Right ventricle myocardium superior (tissue), 1 donor: ENCODE measurements around the gene ZNF322. TPM values are rescaled to one million over a fixed set of nuclear protein-coding genes. Genes with fewer than 3 reads are reported as not detected.

Source experiments
- ATAC-seq: fragments of 200-7000 bp; cut with Tn5 transposase; one replicate; pipeline ENCODE4 v1.9.1; 2020; ENCODE audit warnings: mild to moderate bottlenecking; ENCODE audit not compliant: poor library complexity
- DNase-seq: peaks from one replicate; pipeline ENCODE4 v3.0.0-alpha.2; 2020
- intact Hi-C: fragments of 100-400 bp; cut with DNase I; formaldehyde crosslinking; loops from one replicate; pipeline ENCODE4 v1.11.2; 2022
- total RNA-seq: library from RNA; stranded (reverse); fragmentation: NEBNext Ultra II Directional; extraction: Animal tissue kit (Norgen Biotek cat#: 25700); gene quantifications from one replicate; pipeline ENCODE4 v1.2.1, GENCODE V29; 2021
- donor health status: DM: no; HTN: yes; CAD: no; lungs with severe emphysema.

The ZNF322 gene
- total RNA-seq, 1 donor from 2014 or later, result 13.2 TPM

DNA sequence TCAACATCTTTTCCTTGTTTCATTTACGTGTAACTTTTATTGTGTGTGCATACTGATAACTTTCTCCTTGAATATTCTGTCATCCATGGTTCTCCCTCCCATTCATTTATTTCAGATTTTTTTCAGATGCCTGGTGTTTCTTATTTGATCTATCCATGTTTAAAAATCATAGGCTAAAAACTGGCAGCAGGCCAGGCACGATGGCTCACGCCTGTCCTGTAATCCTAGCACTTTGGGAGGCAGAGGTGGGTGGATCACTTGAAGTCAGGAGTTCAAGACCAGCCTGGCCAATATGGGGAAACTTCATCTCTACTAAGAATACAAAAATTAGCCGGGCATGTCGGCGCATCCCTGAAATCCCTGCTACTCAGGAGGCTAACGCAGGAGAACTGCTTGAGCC lies 31.7 kb downstream of the ZNF322 start:
- no peak for ATAC-seq
- intact Hi-C loops, result no loop called here

GRCh38 chr6:26624557-26624956 lies 35.0 kb downstream of the ZNF322 start:
- intact Hi-C loops, result no loop called here
- DNase-seq, result no peak

More for the DNA sequence above, 31.7 kb downstream of the ZNF322 start:
- no peak for DNase-seq

DNA sequence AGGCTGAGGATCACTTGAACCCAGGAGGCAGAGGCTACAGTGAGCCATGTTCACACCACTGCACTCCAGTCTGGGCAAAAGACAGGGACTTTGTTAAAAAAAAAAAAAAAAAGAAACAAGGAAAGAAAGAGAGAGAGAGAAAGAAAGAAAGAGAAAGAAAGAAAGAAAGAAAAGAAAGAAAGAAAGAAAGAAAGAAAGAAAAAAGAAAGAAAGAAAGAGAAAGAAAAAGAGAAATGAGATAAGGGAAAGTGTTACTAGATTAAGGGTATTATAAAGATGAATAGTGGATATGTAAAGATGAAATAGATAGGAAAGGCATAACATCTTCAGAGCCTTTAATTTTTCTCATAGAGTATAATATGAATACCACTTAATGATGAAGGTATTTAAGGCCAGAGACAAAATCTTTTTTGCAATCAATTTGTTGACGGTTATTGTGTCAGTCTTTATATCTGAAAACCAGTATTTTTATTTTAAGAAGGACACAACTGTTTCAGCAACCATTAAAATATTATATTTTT lies 36.1 kb downstream of the ZNF322 start:
- intact Hi-C loops, result no loop called here
- no peak for ATAC-seq
- no peak for DNase-seq

More at GRCh38 chr6:26624557-26624956, 35.0 kb downstream of the ZNF322 start:
- no peak for ATAC-seq

DNA sequence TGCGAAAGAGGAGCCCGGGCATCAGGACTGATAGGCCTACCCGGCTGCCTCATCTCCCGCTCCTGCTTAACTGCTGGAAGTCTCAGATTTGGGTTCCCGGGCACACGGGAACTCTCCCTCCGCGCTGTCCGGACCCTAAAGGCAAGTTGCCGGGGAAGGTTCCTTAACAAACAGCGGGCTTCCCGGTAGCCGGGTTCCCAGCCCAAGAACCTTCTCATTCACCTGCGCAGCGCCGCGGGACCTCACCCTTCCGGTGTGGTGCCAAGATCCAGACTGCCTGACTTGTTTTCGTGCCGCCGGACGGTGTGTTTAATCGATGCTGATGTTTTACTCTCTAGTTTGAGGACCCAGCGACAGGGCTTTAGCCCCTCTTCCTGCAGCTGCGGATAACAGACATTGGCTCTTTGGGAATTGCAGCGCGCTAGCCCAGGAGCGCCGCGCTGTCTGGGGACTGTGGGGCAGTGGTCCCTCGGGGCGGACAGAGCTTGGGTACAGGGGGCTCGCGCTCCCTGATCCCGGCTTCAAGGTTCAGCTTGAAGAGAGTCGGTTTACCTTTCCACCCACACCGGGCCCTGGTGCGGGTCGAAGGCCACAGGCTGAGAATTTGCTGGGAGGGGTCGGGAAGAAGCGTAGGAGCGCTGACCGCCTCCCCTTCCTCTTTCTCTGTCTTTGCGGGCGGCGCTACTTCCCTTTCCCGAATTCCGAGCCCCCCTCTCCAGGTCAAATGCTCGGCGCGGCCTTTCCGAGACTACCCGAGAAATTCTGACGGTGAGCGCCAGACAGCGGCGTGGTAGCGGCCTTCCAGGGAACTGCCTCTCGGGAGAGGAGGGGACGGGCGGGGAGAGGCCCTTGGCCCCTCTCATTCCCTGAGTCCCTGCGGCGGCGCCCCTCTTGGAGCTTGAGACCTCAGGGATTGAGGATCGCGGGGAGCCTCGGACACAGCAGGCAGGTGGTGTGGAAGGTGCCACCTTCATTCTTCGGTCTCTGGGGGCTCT lies 45.6 kb downstream of the ZNF322 start:
- DNase-seq, result no peak

DNA sequence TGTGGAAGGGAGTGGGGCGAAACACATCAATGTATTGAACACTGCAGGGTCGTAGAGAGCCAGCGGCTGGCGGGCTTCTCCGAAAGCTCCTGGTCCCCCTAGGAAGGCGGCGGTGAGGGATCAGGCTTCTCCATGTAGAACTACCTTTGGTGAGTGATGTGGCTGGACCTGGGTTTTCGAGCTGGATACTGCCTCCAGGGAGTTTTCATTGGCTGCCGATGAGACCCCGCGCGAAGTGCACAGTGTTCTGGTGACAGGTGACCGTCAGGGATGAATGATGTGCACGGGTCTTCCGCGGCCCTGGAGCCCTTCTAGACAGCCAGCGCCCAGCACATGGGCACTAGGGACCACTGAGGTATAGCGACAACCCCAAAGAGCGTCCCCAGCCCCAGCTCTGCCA lies 46.3 kb downstream of the ZNF322 start:
- intact Hi-C loops, result no loop called here
- no peak for DNase-seq
- ATAC-seq, result no peak

More for the DNA sequence above, 45.6 kb downstream of the ZNF322 start:
- intact Hi-C loops, result no loop called here
- ATAC-seq, result no peak

- intact Hi-C loops, result no loop called here
- no peak for DNase-seq
- no peak for ATAC-seq
These were observed 47.9 kb downstream of the ZNF322 start for GRCh38 chr6:26611599-26611998.

GRCh38 chr6:26609463-26609862 lies 50.1 kb downstream of the ZNF322 start:
- DNase-seq (no peak), ATAC-seq (no peak)
- intact Hi-C loops, result loop anchor here (2.0 kb wide), 1 partner anchor 469 kb away; no protein-coding TSS in a partner anchor

DNA sequence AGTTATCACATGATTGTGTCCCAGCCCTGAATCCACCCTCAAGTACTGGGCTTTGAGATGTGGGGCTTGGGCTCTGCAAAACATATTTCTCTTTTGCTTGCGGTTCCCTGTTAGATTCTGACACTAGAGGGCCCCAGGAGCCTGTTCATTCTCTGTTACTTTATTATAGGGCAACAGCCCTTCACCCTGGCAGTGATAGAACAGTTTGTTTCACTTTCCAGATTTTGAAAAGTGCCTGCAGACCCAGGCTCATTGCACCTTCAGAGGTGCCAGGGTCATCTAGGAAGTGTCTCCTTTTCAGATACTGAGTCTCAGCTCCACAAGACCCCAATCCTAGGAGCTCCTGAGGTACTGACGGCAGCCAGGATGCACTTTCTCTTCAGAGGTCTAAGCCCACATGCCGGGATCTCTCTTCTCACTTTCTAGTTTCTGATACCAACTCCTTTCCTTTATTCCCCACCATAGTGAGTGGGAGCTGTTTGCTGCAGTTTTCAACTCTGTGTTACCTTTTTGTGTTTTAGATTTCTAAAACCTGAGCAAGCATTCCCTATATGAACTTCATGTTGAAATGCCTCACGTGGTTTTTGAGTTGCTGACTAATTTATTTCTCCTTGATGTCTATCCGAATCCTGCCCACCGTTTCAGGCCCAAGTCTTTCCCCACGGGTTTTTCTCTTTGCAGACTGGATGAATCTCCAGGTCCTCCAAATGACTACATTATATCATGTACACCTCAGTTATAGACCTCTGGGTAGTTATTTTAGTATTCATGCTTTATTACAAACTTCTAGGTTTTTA lies 51.9 kb downstream of the ZNF322 start:
- intact Hi-C loops, result loop anchor here (2.0 kb wide), 1 partner anchor 471 kb away; no protein-coding TSS in a partner anchor
- peak; percentile 74 for ATAC-seq

DNA sequence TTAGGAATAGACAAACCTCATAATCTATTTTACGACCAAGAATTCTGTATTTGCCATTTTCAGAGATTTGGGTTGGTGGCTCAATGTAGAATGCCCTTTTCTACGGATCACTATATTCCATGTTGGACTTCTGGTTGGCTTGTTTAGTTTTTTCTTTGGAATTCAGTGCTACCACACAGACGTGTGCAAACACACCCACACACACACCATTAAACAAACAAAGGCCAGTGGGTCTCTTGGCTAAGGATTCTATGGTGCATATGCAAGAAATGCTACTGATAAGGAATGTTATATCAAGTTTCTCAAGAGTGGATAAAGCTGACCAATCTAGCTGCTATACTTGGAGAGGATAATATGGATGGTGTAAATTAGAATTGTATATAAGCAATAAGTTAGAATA lies 54.7 kb downstream of the ZNF322 start:
- no peak for ATAC-seq
- intact Hi-C loops, result no loop called here
- DNase-seq, result no peak

More for the DNA sequence above, 51.9 kb downstream of the ZNF322 start:
- DNase-seq, result no peak

DNA sequence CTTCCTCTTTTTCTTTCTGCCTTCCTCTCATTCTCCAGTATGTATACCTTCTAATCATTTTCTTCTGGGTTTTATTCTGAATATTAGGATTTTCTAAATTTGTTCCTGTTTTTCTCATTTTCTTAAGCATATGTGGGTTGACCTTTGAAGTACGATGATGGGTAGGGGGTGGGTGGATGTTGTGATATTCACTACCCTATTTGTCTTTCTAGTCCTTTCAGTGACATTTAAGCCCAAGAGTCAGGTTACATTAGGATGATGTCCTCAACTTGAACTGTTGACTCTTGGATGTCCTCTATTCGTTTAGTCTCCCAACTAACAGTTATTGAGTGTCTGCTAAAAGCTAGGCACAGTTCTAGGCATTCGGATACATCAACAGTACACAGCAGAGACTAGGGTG lies 55.5 kb downstream of the ZNF322 start:
- DNase-seq, result no peak
- ATAC-seq, result no peak
- intact Hi-C loops, result no loop called here

DNA sequence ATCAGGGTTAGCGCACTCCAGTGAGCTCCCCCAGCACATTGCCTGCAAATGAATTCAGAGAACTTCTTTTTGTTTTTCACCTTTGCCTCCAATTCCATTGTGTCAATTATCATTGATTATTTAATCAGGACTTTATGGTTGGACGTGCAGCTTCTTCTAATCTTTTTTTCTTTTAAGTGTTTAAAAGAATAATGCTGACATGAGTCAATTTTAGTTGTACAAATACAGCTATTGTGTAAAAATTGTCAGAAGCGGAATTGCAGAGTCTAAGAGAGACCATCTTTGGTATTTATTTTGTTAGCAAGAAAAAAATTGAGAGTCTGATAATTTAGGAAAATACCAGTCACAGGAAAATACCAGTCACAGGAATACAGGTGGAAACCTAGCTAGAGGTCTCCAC lies 57.3 kb downstream of the ZNF322 start:
- no peak for DNase-seq
- intact Hi-C loops, result no loop called here
- ATAC-seq, result no peak

- intact Hi-C loops, result no loop called here
- ATAC-seq, result no peak
These were observed 58.8 kb downstream of the ZNF322 start for GRCh38 chr6:26600759-26601158.

DNA sequence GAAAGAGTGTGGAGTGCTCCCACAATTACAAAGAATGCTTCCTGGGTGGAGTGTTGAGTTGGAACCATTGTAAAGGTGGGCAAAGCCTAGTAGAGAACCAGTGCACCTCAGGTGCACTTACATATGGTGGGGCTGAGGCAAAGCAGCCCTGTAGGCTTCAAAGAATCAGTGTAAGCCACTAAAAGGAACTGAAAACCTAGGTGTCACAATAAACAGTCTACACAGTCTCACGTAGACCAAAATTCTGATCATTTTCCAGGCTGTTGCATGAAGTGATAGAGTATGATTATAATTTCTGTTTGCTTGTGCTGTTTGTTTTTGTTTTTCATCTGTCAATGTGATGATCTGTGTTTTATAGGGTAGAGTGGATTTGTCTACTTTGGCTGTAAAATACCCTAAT lies 60.0 kb downstream of the ZNF322 start:
- no peak for ATAC-seq
- intact Hi-C loops, result no loop called here
- DNase-seq, result no peak

More at GRCh38 chr6:26600759-26601158, 58.8 kb downstream of the ZNF322 start:
- no peak for DNase-seq

GRCh38 chr6:26599134-26599533 lies 60.4 kb downstream of the ZNF322 start:
- DNase-seq (no peak), ATAC-seq (no peak)
- intact Hi-C loops, result no loop called here

DNA sequence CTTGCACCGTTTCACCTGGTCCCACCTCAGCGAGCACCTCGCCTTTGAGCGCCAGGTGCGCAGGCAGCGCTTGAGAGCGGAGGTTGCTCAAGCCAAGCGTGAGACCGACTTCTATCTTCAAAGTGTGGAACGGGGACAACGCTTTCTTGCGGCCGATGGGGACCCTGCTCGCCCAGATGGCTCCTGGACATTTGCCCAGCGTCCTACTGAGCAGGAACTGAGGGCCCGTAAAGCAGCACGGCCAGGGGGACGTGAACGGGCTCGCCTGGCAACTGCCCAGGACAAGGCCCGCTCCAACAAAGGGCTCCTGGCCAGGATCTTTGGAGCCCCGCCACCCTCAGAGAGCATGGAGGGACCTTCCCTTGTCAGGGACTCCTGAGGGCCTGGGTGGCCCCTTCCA lies 61.3 kb downstream of the ZNF322 start:
- intact Hi-C loops, result no loop called here
- DNase-seq, result no peak
- ATAC-seq, result no peak

DNA sequence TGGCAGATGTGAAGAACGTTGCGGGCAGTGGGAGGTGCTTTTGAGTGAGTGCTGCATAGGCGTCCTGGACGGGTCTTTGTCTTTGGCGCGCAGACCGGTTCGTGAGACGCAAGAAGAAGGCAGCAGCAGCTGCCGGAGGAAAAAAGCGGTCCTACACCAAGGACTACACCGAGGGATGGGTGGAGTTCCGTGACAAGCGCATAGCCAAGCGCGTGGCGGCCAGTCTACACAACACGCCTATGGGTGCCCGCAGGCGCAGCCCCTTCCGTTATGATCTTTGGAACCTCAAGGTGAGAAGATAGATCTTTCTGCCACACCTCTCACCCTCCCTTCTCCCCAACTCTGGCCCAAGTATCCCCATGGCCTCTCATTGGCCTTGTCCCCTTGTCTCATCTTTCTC lies 61.7 kb downstream of the ZNF322 start:
- no peak for DNase-seq
- no peak for ATAC-seq
- intact Hi-C loops, result no loop called here

DNA sequence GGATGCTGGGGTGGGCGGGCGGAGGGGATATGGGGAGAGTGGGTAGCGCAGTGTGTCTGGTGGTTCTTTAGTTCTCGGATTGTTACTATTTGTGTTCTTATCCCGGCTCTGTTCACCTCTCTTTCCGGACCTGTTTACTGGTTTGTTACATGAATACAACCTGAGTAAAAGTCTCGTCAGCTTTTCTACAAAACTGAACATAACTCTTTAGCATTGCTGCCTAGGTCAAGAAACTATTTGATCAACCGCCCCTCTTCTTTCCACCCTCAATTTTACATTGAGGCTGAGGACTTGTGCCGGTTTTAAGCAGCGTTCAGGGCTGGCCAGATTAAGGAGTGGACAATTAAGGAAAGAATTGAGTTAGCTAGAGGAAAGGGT lies 62.2 kb downstream of the ZNF322 start:
- no peak for DNase-seq
- intact Hi-C loops, result no loop called here
- no peak for ATAC-seq

DNA sequence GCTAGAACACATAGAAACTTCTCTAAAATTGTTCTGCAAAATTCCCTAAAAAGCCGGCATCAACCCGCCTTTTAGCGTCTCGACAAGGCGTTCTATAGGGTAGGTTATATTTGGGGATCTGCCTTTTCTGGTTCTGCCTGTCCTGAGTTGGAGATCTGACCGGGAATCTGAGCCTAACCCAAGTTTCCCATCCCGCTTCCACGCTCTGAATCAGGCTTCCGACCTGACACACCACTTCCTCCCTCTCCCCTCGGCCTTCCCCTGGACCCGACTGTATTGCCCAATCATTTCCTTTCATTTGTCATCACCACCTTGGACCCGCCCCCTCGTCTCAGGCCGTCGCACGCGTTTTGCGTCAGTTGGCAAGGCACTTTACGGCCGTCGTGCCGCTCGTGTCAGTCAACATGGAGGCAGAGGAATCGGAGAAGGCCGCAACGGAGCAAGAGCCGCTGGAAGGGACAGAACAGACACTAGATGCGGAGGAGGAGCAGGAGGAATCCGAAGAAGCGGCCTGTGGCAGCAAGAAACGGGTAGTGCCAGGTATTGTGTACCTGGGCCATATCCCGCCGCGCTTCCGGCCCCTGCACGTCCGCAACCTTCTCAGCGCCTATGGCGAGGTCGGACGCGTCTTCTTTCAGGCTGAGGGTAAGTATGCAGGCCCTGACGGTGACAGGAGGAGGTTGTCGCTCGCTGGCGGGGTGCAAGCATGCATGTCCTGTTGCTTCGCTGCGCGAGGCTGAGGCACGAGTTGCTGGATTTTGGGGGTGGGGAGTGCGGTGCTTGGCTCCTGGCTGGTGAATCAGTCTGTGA lies 62.8 kb downstream of the ZNF322 start, which contains the start of gene ABT1:
Gene ABT1 (plus strand): TSS at position 375 of the 810 bp plus-strand sequence. CDS start 30 bp downstream, at position 405.
- intact Hi-C loops, result no loop called here
- DNase-seq (peak; percentile 99), ATAC-seq (peak; percentile 98)
